HL-60 (cell line): ENCODE results near the gene TBC1D22A.

Experiments
- DNase-seq, 2 experiments: peaks; one replicate each; pipeline ENCODE4 v3.0.0-alpha.2; 2010 to 2020; ENCODE audit warnings: low read depth in 1 of 2, low spot score in 1 of 2
- H3K27ac ChIP-seq: fragments of 250-450 bp; sonication (Bioruptor Pico); replicated peaks from 2 replicates; pipeline ENCODE4 v1.5.1; 2020; ENCODE audit warnings: mild to moderate bottlenecking, moderate library complexity
- H3K27me3 ChIP-seq: fragments of 250-450 bp; sonication (Bioruptor Pico); 2 replicates; pipeline ENCODE4 v1.5.1; 2021; ENCODE audit warnings: mild to moderate bottlenecking, moderate library complexity; ENCODE audit not compliant: insufficient read depth, poor library complexity, severe bottlenecking
- H3K4me3 ChIP-seq: replicated peaks from 2 replicates; pipeline ENCODE4 v1.5.1; 2011; ENCODE audit warnings: mild to moderate bottlenecking, control low read depth, low read length; ENCODE audit not compliant: insufficient read depth
- CTCF ChIP-seq: IDR thresholded peaks from one replicate; pipeline ENCODE4 v1.5.1; 2011; ENCODE audit warnings: low read length, control low read depth, inconsistent platforms; ENCODE audit not compliant: insufficient read depth
- GABPA ChIP-seq: IDR thresholded peaks from 2 replicates; pipeline ENCODE4 v1.6.1; 2012; ENCODE audit warnings: low read depth
- POLR2AphosphoS5 ChIP-seq: IDR thresholded peaks from 2 replicates; pipeline ENCODE4 v1.6.1; 2012; ENCODE audit warnings: low read depth
- REST ChIP-seq: IDR thresholded peaks from 2 replicates; pipeline ENCODE4 v1.6.1; 2012; ENCODE audit warnings: low read depth; ENCODE audit not compliant: insufficient replicate concordance
- SPI1 ChIP-seq: IDR thresholded peaks from 2 replicates; pipeline ENCODE4 v1.6.1; 2012; ENCODE audit warnings: low read depth, mild to moderate bottlenecking, borderline replicate concordance

TBC1D22A gene

GRCh38 chr22:47173535-47174021 lies 411.1 kb downstream of the TBC1D22A start:
- H3K27ac ChIP-seq: no peak overlapping the region
- DNase-seq: no peak
- no peak overlapping the region for H3K4me3 ChIP-seq
- no peaks in the 10 kb centered on the region for H3K27me3 ChIP-seq
- TF ChIP-seq SPI1: no peak
- no peak for TF ChIP-seq CTCF
- TF ChIP-seq GABPA: no peak
- no peak for TF ChIP-seq REST
- no peak for TF ChIP-seq POLR2AphosphoS5

GRCh38 chr22:47174096-47174495 lies 411.6 kb downstream of the TBC1D22A start:
- H3K27ac ChIP-seq: no peak overlapping the region
- no peak overlapping the region for H3K4me3 ChIP-seq
- no peak for DNase-seq
- TF ChIP-seq REST (no peak), POLR2AphosphoS5 (no peak), CTCF (no peak), GABPA (no peak), SPI1 (no peak)
- H3K27me3 ChIP-seq: no peaks in the 10 kb centered on the region

GRCh38 chr22:47174671-47175112 lies 412.2 kb downstream of the TBC1D22A start:
- H3K27ac ChIP-seq: no peak overlapping the region
- H3K4me3 ChIP-seq: no peak overlapping the region
- no peak for DNase-seq
- TF ChIP-seq POLR2AphosphoS5 (no peak), SPI1 (no peak), CTCF (no peak), GABPA (no peak), REST (no peak)
- no peaks in the 10 kb centered on the region for H3K27me3 ChIP-seq
